ENCODE data around the gene TSSK2.
"Not testable (repeated sequence)": the region's sequence is repeated elsewhere in the genome, so short reads cannot be mapped to it uniquely, and the experiment has no call there.

TSSK2 gene

GRCh38 chr22:19130959-19131684 is at the start of gene TSSK2:
TSS of gene TSSK2 (plus strand) at chr22:19131308. CDS start at chr22:19131400, 92 bp downstream.
- DNase-seq = no peak

DNA sequence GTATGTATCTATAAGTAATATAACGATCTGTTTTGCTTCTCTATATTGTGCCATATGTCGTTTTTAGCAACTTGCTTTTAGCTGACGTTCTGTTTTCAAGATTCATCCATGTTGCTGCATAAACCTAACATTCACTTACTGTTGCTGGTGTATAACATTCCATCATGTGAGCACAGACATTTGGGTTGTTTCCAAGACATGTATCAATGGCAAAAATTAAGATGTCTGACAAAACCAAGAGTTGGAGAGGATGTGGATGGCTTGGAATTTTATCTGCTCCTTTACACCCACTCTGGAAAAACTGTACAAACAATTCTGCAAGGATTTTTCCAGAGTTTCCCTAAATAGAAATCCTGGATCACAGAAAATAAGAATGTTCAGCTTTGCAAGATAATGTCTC is 49.8 kb upstream of the TSSK2 start:
- no peak for DNase-seq

DNA sequence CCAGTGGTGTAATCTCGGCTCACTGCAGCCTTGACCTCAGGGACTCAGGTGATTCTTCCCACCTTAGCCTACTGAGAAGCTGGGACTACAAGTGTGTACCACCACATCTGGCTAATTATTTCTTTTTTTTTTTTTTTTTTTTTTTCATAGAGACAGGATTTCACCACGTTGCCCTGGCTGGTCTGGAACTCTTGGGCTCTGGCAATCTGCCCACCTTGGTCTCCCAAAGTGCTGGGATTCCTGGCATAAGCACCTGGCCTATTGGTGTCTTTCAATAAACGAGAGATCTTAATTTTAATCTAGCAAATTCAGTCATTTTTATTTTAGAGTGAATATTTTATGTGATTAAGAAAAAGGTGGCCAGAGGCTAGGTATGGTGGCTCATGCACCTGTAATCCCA is 49.0 kb upstream of the TSSK2 start:
- no peak for DNase-seq

DNA sequence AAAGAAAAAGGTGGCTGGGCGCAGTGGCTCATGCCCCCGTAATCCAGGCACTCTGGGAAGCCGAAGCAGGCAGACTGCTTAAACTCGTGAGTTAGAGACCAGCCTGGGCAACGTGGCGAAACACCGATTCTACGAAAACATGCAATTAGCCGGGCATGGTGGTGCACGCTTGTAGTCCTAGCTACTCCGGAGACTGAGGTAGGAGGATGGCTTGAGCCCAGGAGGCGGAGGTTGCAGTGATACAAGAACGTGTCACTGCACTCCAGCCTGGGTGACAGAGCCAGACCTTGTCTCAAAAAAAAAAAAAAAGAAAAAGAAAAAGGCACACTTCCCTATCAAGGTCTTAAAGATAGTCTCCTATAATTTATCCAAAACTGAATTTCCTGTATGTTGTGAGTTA is 48.3 kb upstream of the TSSK2 start:
- no peak for DNase-seq

- not testable (repeated sequence) for DNase-seq
These were observed 47.0 kb upstream of the TSSK2 start for GRCh38 chr22:19084126-19084525.

DNA sequence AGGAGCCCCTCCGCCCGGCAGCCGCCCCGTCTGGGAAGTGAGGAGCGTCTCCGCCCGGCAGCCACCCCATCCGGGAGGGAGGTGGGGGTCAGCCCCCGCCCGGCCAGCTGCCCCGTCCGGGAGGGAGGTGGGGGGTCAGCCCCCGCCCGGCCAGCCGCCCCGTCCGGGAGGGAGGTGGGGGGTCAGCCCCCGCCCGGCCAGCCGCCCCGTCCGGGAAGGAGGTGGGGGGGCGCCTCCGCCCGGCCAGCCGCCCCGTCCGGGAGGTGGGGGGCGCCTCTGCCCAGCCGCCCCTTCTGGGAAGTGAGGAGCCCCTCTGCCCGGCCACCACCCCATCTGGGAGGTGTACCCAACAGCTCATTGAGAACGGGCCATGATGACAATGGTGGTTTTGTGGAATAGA is 46.5 kb upstream of the TSSK2 start:
- DNase-seq = not testable (repeated sequence)

DNA sequence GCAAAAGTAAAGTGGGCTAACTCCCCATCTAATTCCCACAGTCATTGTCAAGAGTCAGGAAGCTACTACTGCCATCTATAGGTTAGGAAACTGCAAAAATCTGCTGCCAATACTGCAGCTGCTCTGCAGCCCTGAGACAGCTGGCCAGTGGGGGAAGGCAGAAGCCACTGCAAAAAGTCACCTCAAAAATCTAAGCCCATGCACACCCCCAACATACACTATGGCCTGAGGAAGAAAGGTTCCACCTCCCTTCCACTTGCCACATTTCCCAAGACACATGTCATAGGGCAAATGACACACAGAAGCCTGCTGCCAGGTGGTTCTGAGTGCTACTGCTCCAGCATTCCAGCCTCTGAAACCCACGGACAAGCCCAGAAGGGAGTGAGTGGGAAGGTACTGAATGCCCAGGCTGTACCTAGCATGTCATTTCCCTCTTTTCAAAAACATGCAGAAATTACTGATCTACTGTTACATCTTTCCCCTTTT is 45.8 kb upstream of the TSSK2 start:
- peak; percentile 21 for DNase-seq

GRCh38 chr22:19086417-19086816 is 44.7 kb upstream of the TSSK2 start:
- no peak for DNase-seq

GRCh38 chr22:19086896-19087295 is 44.2 kb upstream of the TSSK2 start:
- DNase-seq = no peak

- DNase-seq = no peak
These were observed 42.1 kb upstream of the TSSK2 start for GRCh38 chr22:19088866-19089595.

DNA sequence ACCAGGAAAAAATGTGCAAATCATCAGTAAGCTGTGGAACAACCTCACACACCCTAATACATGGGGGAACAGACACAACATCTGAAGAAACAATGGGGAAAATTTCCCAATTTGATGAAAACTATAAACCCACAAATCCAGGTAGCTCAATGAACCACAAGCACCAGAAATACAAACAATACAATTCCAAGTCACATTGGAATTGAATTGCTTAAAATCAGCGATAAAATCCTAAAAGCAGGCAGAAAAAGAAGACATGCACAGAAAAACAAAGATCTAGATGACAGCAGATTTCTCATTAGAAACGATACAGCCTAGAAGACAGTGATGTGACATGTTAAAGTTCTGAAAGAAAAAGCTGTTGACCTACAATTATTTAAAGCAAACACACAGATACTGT is 40.9 kb upstream of the TSSK2 start:
- DNase-seq = no peak

GRCh38 chr22:19090586-19091127 is 40.5 kb upstream of the TSSK2 start:
- no peak for DNase-seq

- no peak for DNase-seq
These were observed 38.4 kb upstream of the TSSK2 start for GRCh38 chr22:19092725-19093124.

GRCh38 chr22:19094393-19094997 is 36.6 kb upstream of the TSSK2 start:
- DNase-seq = no peak

DNA sequence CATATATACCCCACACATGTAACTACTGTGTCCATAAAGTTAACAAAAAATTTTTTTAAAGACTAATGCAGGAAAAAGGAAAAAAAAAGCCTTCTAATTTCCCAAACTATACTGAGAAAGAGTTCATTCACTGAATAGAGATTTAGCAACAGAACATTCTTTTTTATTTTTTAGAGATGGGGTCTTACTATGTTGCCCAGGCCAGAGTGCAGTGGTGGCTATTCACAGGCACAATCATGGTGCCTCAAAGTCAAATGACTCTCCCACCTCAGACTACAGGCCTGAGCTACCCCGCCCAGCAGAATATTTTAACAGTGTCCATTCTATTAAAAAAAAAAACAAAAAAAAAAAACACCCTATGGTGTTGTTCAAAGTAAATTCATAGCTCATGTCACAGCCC is 34.6 kb upstream of the TSSK2 start:
- DNase-seq = no peak

DNA sequence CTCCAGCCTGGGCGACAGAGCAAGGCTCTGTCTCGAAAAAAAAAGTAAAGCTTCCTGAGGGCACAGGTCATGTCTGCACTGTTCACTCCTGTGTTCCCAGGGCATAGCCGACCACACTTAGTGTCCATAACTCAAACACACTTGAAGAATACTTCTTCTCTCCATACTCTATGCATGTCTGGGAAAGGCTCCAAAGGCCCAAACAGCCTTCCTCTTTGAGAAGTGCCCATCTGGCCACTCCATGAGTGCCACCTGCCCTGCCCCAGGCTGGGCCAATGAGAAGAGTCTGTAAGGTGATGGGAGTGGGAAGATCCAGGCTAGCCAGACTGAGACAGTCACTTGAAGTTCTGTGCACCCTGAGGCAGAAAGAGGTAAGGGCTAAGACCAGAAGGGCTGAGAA is 33.6 kb upstream of the TSSK2 start:
- no peak for DNase-seq

- no peak for DNase-seq
These were observed 33.0 kb upstream of the TSSK2 start for GRCh38 chr22:19098157-19098556.

GRCh38 chr22:19103880-19104821 is 27.0 kb upstream of the TSSK2 start:
- no peak for DNase-seq

GRCh38 chr22:19105456-19105855 is 25.7 kb upstream of the TSSK2 start:
- DNase-seq = no peak

GRCh38 chr22:19105867-19106802 is 25.0 kb upstream of the TSSK2 start:
- peak; percentile 47 for DNase-seq
